ENCODE data around the gene GALNT4.

GALNT4 gene

GRCh38 chr12:89490922-89491321 lies 33.7 kb downstream of the GALNT4 start:
- Histone ChIP-seq H3K27ac (replicated peaks; ENCODE audit: low read length) (no peak overlapping the region), H3K4ac (ENCODE audit: low read length) (no peak overlapping the region), H3K4me1 (ENCODE audit: control insufficient read depth in 2 of 2, insufficient read depth in 1 of 2, low read depth in 1 of 2, low read length in 2 of 2) (peaks cover 0 to 3% of the 10 kb centered on the region in 2 donors), H3K4me2 (ENCODE audit: insufficient read depth, low read length, poor library complexity, severe bottlenecking) (no peak overlapping the region), H3K14ac (ENCODE audit: low read length) (no peak overlapping the region), H2AFZ (ENCODE audit: low read length) (no peak overlapping the region), H2BK15ac (ENCODE audit: low read length) (no peak overlapping the region), H2BK120ac (ENCODE audit: low read depth, low read length) (no peak overlapping the region), H4K91ac (ENCODE audit: low read depth, low read length, poor library complexity) (no peak overlapping the region), H3K9ac (ENCODE audit: low read depth, low read length, poor library complexity) (no peak overlapping the region), H3K18ac (ENCODE audit: low read length) (no peak overlapping the region), H3K79me1 (ENCODE audit: low read depth, low read length) (no peaks in the 10 kb centered on the region), H2BK12ac (ENCODE audit: low read length) (no peak overlapping the region), H2AK5ac (ENCODE audit: low read depth, low read length) (no peak overlapping the region), H3K23ac (ENCODE audit: low read depth, low read length, poor library complexity) (no peak overlapping the region), H3K27me3 (ENCODE audit: control insufficient read depth in 3 of 3, insufficient read depth in 3 of 3, low read depth in 1 of 3, low read length in 3 of 3) (no peaks in the 10 kb centered on the region), H4K8ac (ENCODE audit: low read depth, low read length) (no peak overlapping the region), H3K9me3 (replicated peaks in 1 of 2; ENCODE audit: control insufficient read depth in 2 of 2, insufficient read depth in 1 of 2, low read depth in 1 of 2, low read length in 2 of 2) (no peaks in the 10 kb centered on the region), H3K36me3 (replicated peaks in 1 of 2; ENCODE audit: control insufficient read depth in 2 of 2, insufficient read depth in 2 of 2, low read length in 2 of 2) (peaks cover 1 to 17% of the 10 kb centered on the region in 2 donors), H2BK5ac (ENCODE audit: low read length) (no peak overlapping the region), H3K4me3 (ENCODE audit: low read length in 2 of 2) (no peak overlapping the region)
- DNase-seq (ENCODE audit: low spot score), result no peak
- no CpG with 5 or more reads among the region's 1 CpG for WGBS, 2 donors (ENCODE audit: extremely low coverage in 2 of 2, insufficient read length in 2 of 2, insufficient replicate concordance in 1 of 2)

GRCh38 chr12:89486264-89486663 lies 38.3 kb downstream of the GALNT4 start:
- no peak overlapping the region for H3K9ac ChIP-seq (ENCODE audit: low read depth, low read length, poor library complexity)
- no peak overlapping the region for H4K8ac ChIP-seq (ENCODE audit: low read depth, low read length)
- no peak overlapping the region for H2AK5ac ChIP-seq (ENCODE audit: low read depth, low read length)
- H3K36me3 ChIP-seq (replicated peaks in 1 of 2; ENCODE audit: control insufficient read depth in 2 of 2, insufficient read depth in 2 of 2, low read length in 2 of 2), result peaks cover 1 to 17% of the 10 kb centered on the region in 2 donors
- H3K9me3 ChIP-seq (replicated peaks in 1 of 2; ENCODE audit: control insufficient read depth in 2 of 2, insufficient read depth in 1 of 2, low read depth in 1 of 2, low read length in 2 of 2), result no peaks in the 10 kb centered on the region
- no peak overlapping the region for H3K4ac ChIP-seq (ENCODE audit: low read length)
- H2BK120ac ChIP-seq (ENCODE audit: low read depth, low read length), result no peak overlapping the region
- no peak for DNase-seq (ENCODE audit: low spot score)
- H2BK12ac ChIP-seq (ENCODE audit: low read length), result no peak overlapping the region
- H3K27me3 ChIP-seq (ENCODE audit: control insufficient read depth in 3 of 3, insufficient read depth in 3 of 3, low read depth in 1 of 3, low read length in 3 of 3), result no peaks in the 10 kb centered on the region
- H3K23ac ChIP-seq (ENCODE audit: low read depth, low read length, poor library complexity), result no peak overlapping the region
- H3K79me1 ChIP-seq (ENCODE audit: low read depth, low read length), result no peaks in the 10 kb centered on the region
- no peak overlapping the region for H4K91ac ChIP-seq (ENCODE audit: low read depth, low read length, poor library complexity)
- H2BK15ac ChIP-seq (ENCODE audit: low read length), result no peak overlapping the region
- H3K27ac ChIP-seq (replicated peaks; ENCODE audit: low read length), result no peak overlapping the region
- no peak overlapping the region for H3K14ac ChIP-seq (ENCODE audit: low read length)
- H3K4me3 ChIP-seq (ENCODE audit: low read length in 2 of 2), result no peak overlapping the region
- no peak overlapping the region for H2AFZ ChIP-seq (ENCODE audit: low read length)
- no peak overlapping the region for H3K4me2 ChIP-seq (ENCODE audit: insufficient read depth, low read length, poor library complexity, severe bottlenecking)
- H3K18ac ChIP-seq (ENCODE audit: low read length), result no peak overlapping the region
- H3K4me1 ChIP-seq (ENCODE audit: control insufficient read depth in 2 of 2, insufficient read depth in 1 of 2, low read depth in 1 of 2, low read length in 2 of 2), result peaks cover 0 to 3% of the 10 kb centered on the region in 2 donors
- H2BK5ac ChIP-seq (ENCODE audit: low read length), result no peak overlapping the region
- WGBS, 2 donors (ENCODE audit: extremely low coverage in 2 of 2, insufficient read length in 2 of 2, insufficient replicate concordance in 1 of 2), result no CpG with 5 or more reads among the region's 2 CpGs

- Histone ChIP-seq H2AK5ac (ENCODE audit: low read depth, low read length) (no peak overlapping the region), H2BK5ac (ENCODE audit: low read length) (no peak overlapping the region), H3K4me1 (ENCODE audit: control insufficient read depth in 2 of 2, insufficient read depth in 1 of 2, low read depth in 1 of 2, low read length in 2 of 2) (peaks cover 0 to 3% of the 10 kb centered on the region in 2 donors), H2BK12ac (ENCODE audit: low read length) (no peak overlapping the region), H3K4me3 (ENCODE audit: low read length in 2 of 2) (no peak overlapping the region), H3K9me3 (replicated peaks in 1 of 2; ENCODE audit: control insufficient read depth in 2 of 2, insufficient read depth in 1 of 2, low read depth in 1 of 2, low read length in 2 of 2) (no peaks in the 10 kb centered on the region), H3K23ac (ENCODE audit: low read depth, low read length, poor library complexity) (no peak overlapping the region), H3K18ac (ENCODE audit: low read length) (no peak overlapping the region), H3K79me1 (ENCODE audit: low read depth, low read length) (no peaks in the 10 kb centered on the region), H2BK120ac (ENCODE audit: low read depth, low read length) (no peak overlapping the region), H3K14ac (ENCODE audit: low read length) (no peak overlapping the region), H2AFZ (ENCODE audit: low read length) (no peak overlapping the region), H3K27ac (replicated peaks; ENCODE audit: low read length) (no peak overlapping the region), H3K36me3 (replicated peaks in 1 of 2; ENCODE audit: control insufficient read depth in 2 of 2, insufficient read depth in 2 of 2, low read length in 2 of 2) (peaks cover under 1 to 8% of the 10 kb centered on the region in 2 donors), H3K27me3 (ENCODE audit: control insufficient read depth in 3 of 3, insufficient read depth in 3 of 3, low read depth in 1 of 3, low read length in 3 of 3) (no peaks in the 10 kb centered on the region), H2BK15ac (ENCODE audit: low read length) (no peak overlapping the region), H4K8ac (ENCODE audit: low read depth, low read length) (no peak overlapping the region), H3K9ac (ENCODE audit: low read depth, low read length, poor library complexity) (no peak overlapping the region), H3K4me2 (ENCODE audit: insufficient read depth, low read length, poor library complexity, severe bottlenecking) (no peak overlapping the region), H4K91ac (ENCODE audit: low read depth, low read length, poor library complexity) (no peak overlapping the region), H3K4ac (ENCODE audit: low read length) (no peak overlapping the region)
- WGBS, 2 donors (ENCODE audit: extremely low coverage in 2 of 2, insufficient read length in 2 of 2, insufficient replicate concordance in 1 of 2), result no CpG with 5 or more reads among the region's 1 CpG
- DNase-seq (ENCODE audit: low spot score), result no peak
These were observed 40.1 kb downstream of the GALNT4 start for GRCh38 chr12:89484470-89484869.

- H2AFZ ChIP-seq (ENCODE audit: low read length), result no peak overlapping the region
- no peak overlapping the region for H2BK12ac ChIP-seq (ENCODE audit: low read length)
- no peaks in the 10 kb centered on the region for H3K36me3 ChIP-seq (replicated peaks in 1 of 2; ENCODE audit: control insufficient read depth in 2 of 2, insufficient read depth in 2 of 2, low read length in 2 of 2)
- no peak overlapping the region for H3K18ac ChIP-seq (ENCODE audit: low read length)
- WGBS, 2 donors (ENCODE audit: extremely low coverage in 2 of 2, insufficient read length in 2 of 2, insufficient replicate concordance in 1 of 2), result no CpG with 5 or more reads among the region's 2 CpGs
- no peak overlapping the region for H4K8ac ChIP-seq (ENCODE audit: low read depth, low read length)
- no peak overlapping the region for H3K23ac ChIP-seq (ENCODE audit: low read depth, low read length, poor library complexity)
- H2BK120ac ChIP-seq (ENCODE audit: low read depth, low read length), result no peak overlapping the region
- no peak overlapping the region for H3K9ac ChIP-seq (ENCODE audit: low read depth, low read length, poor library complexity)
- H3K79me1 ChIP-seq (ENCODE audit: low read depth, low read length), result no peaks in the 10 kb centered on the region
- no peak overlapping the region for H3K4me3 ChIP-seq (ENCODE audit: low read length in 2 of 2)
- no peak overlapping the region for H2BK5ac ChIP-seq (ENCODE audit: low read length)
- H2BK15ac ChIP-seq (ENCODE audit: low read length), result no peak overlapping the region
- no peaks in the 10 kb centered on the region for H3K27me3 ChIP-seq (ENCODE audit: control insufficient read depth in 3 of 3, insufficient read depth in 3 of 3, low read depth in 1 of 3, low read length in 3 of 3)
- no peak overlapping the region for H3K4ac ChIP-seq (ENCODE audit: low read length)
- H3K27ac ChIP-seq (replicated peaks; ENCODE audit: low read length), result no peak overlapping the region
- H3K4me1 ChIP-seq (ENCODE audit: control insufficient read depth in 2 of 2, insufficient read depth in 1 of 2, low read depth in 1 of 2, low read length in 2 of 2), result peaks cover 0 to 2% of the 10 kb centered on the region in 2 donors
- H3K9me3 ChIP-seq (replicated peaks in 1 of 2; ENCODE audit: control insufficient read depth in 2 of 2, insufficient read depth in 1 of 2, low read depth in 1 of 2, low read length in 2 of 2), result no peaks in the 10 kb centered on the region
- no peak overlapping the region for H4K91ac ChIP-seq (ENCODE audit: low read depth, low read length, poor library complexity)
- no peak overlapping the region for H2AK5ac ChIP-seq (ENCODE audit: low read depth, low read length)
- no peak for DNase-seq (ENCODE audit: low spot score)
- H3K14ac ChIP-seq (ENCODE audit: low read length), result no peak overlapping the region
- no peak overlapping the region for H3K4me2 ChIP-seq (ENCODE audit: insufficient read depth, low read length, poor library complexity, severe bottlenecking)
These were observed 43.2 kb downstream of the GALNT4 start for GRCh38 chr12:89481213-89481914.

Data from neuronal stem cell (in vitro differentiated cells).